SU-DHL-6 (cell line): ENCODE measurements around the gene MEF2C.

Experiments
- H2AFZ ChIP-seq: fragments of 200-600 bp; sonication (generic); 2 replicates; pipeline ENCODE4 v1.6.1; 2014; ENCODE audit warnings: low read depth, mild to moderate bottlenecking, moderate library complexity, mixed read lengths, antibody characterized with exemption, low read length; ENCODE audit not compliant: severe bottlenecking
- H3F3A ChIP-seq: fragments of 200-600 bp; shearing (Covaris generic); 2 replicates; pipeline ENCODE4 v1.6.0; 2016; ENCODE audit warnings: antibody characterized with exemption, mild to moderate bottlenecking; ENCODE audit not compliant: insufficient read depth
- H3K27ac ChIP-seq: fragments of 200-600 bp; sonication (generic); 2 replicates; pipeline ENCODE4 v1.5.1; 2016; ENCODE audit warnings: low read depth, mild to moderate bottlenecking, low read length, moderate library complexity, mixed read lengths
- H3K27me3 ChIP-seq: fragments of 200-600 bp; sonication (generic), shearing (Covaris generic); 2 replicates; pipeline ENCODE4 v1.6.0; 2014; ENCODE audit warnings: mild to moderate bottlenecking, low read length
- H3K36me3 ChIP-seq: fragments of 200-600 bp; sonication (generic); 2 replicates; pipeline ENCODE4 v1.6.1; 2014; ENCODE audit warnings: mild to moderate bottlenecking, low read length, mixed read lengths
- H3K4me2 ChIP-seq: fragments of 300-600, 200-600 bp; shearing (Covaris generic), sonication (generic); 2 replicates; pipeline ENCODE4 v1.6.0; 2014; ENCODE audit warnings: low read length, low read depth, mild to moderate bottlenecking; ENCODE audit not compliant: poor library complexity, severe bottlenecking
- H3K4me3 ChIP-seq: fragments of 200-600 bp; sonication (generic); 2 replicates; pipeline ENCODE4 v1.5.1; 2014; ENCODE audit warnings: antibody characterized with exemption, low read length, mild to moderate bottlenecking, mixed read lengths; ENCODE audit not compliant: insufficient read depth, poor library complexity, severe bottlenecking
- H3K79me2 ChIP-seq: fragments of 200-600 bp; sonication (generic); 2 replicates; pipeline ENCODE4 v1.6.1; 2014; ENCODE audit warnings: mild to moderate bottlenecking, low read length, moderate library complexity; ENCODE audit not compliant: insufficient read depth
- H3K9ac ChIP-seq: fragments of 200-600 bp; sonication (generic); 2 replicates; pipeline ENCODE4 v1.7.0; 2014; ENCODE audit warnings: mild to moderate bottlenecking, low read length
- H3K9me2 ChIP-seq: fragments of 200-600 bp; sonication (generic); replicated peaks from 2 replicates; pipeline ENCODE4 v1.6.1; 2014; ENCODE audit warnings: low read length; ENCODE audit not compliant: insufficient read depth
- H3K9me3 ChIP-seq: fragments of 200-600 bp; sonication (generic); 2 replicates; pipeline ENCODE4 v1.6.1; 2014; ENCODE audit warnings: low read length, mixed read lengths; ENCODE audit not compliant: insufficient read depth
- H4K20me1 ChIP-seq: fragments of 200-600 bp; sonication (generic); 2 replicates; pipeline ENCODE4 v1.6.1; 2014; ENCODE audit warnings: low read depth, mild to moderate bottlenecking, antibody characterized with exemption, low read length, moderate library complexity, mixed read lengths
- CTCF ChIP-seq: fragments of 200-600 bp; sonication (generic); IDR thresholded peaks from one replicate; pipeline ENCODE4 v1.5.1; 2017; ENCODE audit warnings: antibody characterized with exemption, mild to moderate bottlenecking, low read length, moderate library complexity; ENCODE audit not compliant: insufficient read depth, poor library complexity, severe bottlenecking
- EZH2phosphoT487 ChIP-seq: fragments of 200-600 bp; sonication (generic), shearing (Covaris generic); conservative IDR thresholded peaks from 2 replicates; pipeline ENCODE4 v1.6.1; 2018; ENCODE audit warnings: mild to moderate bottlenecking, antibody characterized with exemption, low read length, moderate library complexity, mixed read lengths

MEF2C gene

GRCh38 chr5:88691945-88692868 is 190.8 kb downstream of the MEF2C start:
- Histone ChIP-seq H3K27ac (no peak overlapping the region), H3K9ac (no peak overlapping the region), H3K27me3 (peaks cover 3% of the 10 kb centered on the region; the same call in 1 of the 2 replicates), H3K4me3 (no peak overlapping the region), H3K4me2 (no peak overlapping the region), H3K9me3 (no peaks in the 10 kb centered on the region), H3K9me2 (no peaks in the 10 kb centered on the region), H3F3A (no peaks in the 10 kb centered on the region), H3K79me2 (no peaks in the 10 kb centered on the region), H3K36me3 (no peaks in the 10 kb centered on the region), H4K20me1 (no peaks in the 10 kb centered on the region), H2AFZ (no peak overlapping the region)
- no peak for TF ChIP-seq CTCF
- TF ChIP-seq EZH2phosphoT487, result no peak

DNA sequence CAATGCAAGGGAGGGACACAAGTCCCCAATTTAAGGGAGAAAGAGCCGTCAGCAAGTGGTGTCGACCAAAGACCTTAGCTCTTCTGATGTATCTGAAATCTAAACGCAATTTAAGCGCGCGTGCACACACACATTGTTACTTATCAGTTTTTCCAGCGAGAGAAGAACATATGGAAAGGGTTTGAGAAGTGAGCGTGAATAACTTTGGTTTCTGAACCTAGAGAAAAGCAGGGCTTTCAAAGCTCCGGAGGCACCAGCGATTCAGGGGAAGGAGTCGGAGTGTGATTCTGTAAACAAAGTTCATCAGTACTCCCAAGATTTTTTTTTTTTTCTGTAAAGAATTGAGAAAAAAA is 191.8 kb downstream of the MEF2C start:
- Histone ChIP-seq H3K4me3 (no peak overlapping the region), H3K4me2 (no peak overlapping the region), H3K27me3 (no peaks in the 10 kb centered on the region)

DNA sequence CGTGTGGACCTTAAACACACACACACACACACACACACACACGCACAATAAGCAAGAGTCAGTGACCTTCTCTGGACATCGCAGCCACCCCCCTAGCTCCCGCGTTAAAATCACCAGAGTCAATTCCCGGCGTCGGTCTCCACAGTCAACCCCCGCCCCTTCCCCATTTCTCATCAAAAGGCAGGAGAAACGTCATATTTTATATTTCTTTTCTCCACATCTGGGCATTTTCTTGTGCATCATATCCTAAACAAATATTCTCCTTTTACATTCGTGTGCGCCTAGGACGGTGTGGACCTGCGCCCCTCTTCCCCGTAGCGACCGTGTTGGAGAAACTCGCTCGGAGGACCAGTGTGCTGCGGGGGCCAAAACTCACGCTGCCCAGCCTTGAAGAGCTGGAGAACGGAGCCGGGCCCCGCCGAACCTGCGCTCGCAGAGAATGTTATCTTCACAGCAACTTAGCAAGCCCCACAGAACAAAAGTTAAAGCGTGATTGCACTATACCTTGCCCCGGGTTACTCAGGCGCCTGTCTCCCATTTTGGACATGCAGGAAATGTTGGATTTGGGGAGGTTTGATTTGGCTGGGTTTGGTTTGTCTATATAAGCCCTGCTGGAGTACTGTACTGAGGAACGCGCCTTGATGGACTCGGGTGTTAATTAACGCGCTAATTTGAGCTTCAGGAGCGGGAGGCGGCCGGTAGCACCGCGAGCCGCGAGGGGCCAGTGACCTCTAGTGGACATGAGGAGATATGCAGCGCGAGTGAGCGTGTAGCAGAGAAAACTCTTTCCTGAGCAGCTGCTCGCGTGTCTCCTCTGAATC is 192.4 kb downstream of the MEF2C start:
- H3K9ac ChIP-seq, result no peak overlapping the region
- H2AFZ ChIP-seq, result no peak overlapping the region
- H3K27ac ChIP-seq, result no peak overlapping the region
- no peaks in the 10 kb centered on the region for H3K9me3 ChIP-seq
- no peak overlapping the region for H3K4me2 ChIP-seq
- H3K4me3 ChIP-seq, result no peak overlapping the region
- H3F3A ChIP-seq, result no peaks in the 10 kb centered on the region
- no peaks in the 10 kb centered on the region for H3K27me3 ChIP-seq
- H4K20me1 ChIP-seq, result no peaks in the 10 kb centered on the region
- no peaks in the 10 kb centered on the region for H3K79me2 ChIP-seq
- H3K36me3 ChIP-seq, result no peaks in the 10 kb centered on the region
- no peaks in the 10 kb centered on the region for H3K9me2 ChIP-seq
- peak; percentile 84 for TF ChIP-seq CTCF
- TF ChIP-seq EZH2phosphoT487, result no peak

More for the DNA sequence above, 191.8 kb downstream of the MEF2C start:
- no peaks in the 10 kb centered on the region for H3K79me2 ChIP-seq
- no peaks in the 10 kb centered on the region for H4K20me1 ChIP-seq
- no peak overlapping the region for H2AFZ ChIP-seq
- no peak overlapping the region for H3K9ac ChIP-seq
- H3K9me2 ChIP-seq, result no peaks in the 10 kb centered on the region
- H3K27ac ChIP-seq, result no peak overlapping the region
- no peak for TF ChIP-seq CTCF
- TF ChIP-seq EZH2phosphoT487, result no peak
- H3F3A ChIP-seq, result no peaks in the 10 kb centered on the region
- H3K36me3 ChIP-seq, result no peaks in the 10 kb centered on the region
- no peaks in the 10 kb centered on the region for H3K9me3 ChIP-seq
